Brain microvascular endothelial cell (primary cell): ENCODE data around the gene HACD2.

Source experiments
- DNase-seq: peaks from one replicate; pipeline ENCODE4 v3.0.0-alpha.2; 2020
- H3K27ac ChIP-seq: fragments of 250-450 bp; sonication (Bioruptor Pico); 2 replicates; pipeline ENCODE4 v1.5.1; 2020; ENCODE audit warnings: mild to moderate bottlenecking, moderate library complexity
- H3K27me3 ChIP-seq: fragments of 250-450 bp; sonication (Bioruptor Pico); replicated peaks from 2 replicates; pipeline ENCODE4 v1.5.1; 2020; ENCODE audit warnings: mild to moderate bottlenecking
- H3K36me3 ChIP-seq: fragments of 250-450 bp; sonication (Bioruptor Pico); replicated peaks from 2 replicates; pipeline ENCODE4 v1.5.1; 2020; ENCODE audit warnings: mild to moderate bottlenecking
- H3K4me3 ChIP-seq: 2 replicates; pipeline ENCODE4 v1.5.1; 2011; ENCODE audit warnings: low read depth, mild to moderate bottlenecking, control low read depth, low read length, moderate library complexity
- in situ Hi-C: cut with HindIII; loops from 2 replicates; pipeline ENCODE4 v1.10.0; 2017; ENCODE audit warnings: low sequenced_read_pairs, low pct_ligation_motif_present
- TF ChIP-seq, protein P1 (sequence below): IDR thresholded peaks from 2 replicates; pipeline ENCODE4 v1.5.1; 2011; ENCODE audit warnings: low read depth, mild to moderate bottlenecking, moderate library complexity, low read length, control low read depth, inconsistent platforms; ENCODE audit errors: missing control alignments

HACD2 gene

DNA sequence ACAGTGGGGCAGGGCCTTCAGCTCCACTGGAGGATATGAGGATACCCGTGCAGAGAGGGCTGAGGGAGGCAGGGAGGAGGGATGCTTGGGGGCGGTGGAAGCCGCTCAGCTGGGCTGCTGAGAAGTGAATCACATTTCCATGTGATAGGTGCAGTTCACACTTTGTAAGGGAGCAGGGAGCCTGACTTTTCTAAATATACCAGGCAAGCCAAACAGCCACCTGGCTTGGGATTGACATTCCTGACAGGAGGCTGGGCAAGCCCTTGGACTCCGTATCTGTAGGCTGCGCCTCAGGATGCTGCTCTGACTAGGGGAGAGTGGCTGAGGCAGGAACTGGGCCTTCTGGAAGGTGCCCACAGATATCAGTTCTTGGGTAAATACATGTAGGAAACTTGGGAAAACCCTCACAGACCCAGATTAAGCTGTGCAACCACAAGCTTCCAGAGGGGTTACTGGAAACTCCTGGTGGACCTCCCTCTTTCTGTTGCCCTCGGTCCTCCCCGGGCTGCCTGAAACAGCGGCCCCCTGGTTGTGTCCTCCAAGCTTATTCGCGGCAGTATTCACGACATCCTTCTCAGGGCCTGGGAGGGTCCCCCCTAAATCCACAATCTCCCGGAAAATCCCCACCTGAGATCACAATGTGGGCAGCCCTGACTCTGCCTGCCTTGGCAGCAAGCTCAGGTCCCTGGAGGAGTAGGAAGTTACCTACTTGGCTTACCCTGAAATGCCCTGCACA, 103.0 kb downstream of the HACD2 start:
- DNase-seq = no peak
- in situ Hi-C loops = no loop called here
- Histone ChIP-seq H3K27ac (no peak overlapping the region), H3K27me3 (peaks cover 5% of the 10 kb centered on the region), H3K4me3 (no peak overlapping the region), H3K36me3 (no peaks in the 10 kb centered on the region)
- TF ChIP-seq, protein P1, sequence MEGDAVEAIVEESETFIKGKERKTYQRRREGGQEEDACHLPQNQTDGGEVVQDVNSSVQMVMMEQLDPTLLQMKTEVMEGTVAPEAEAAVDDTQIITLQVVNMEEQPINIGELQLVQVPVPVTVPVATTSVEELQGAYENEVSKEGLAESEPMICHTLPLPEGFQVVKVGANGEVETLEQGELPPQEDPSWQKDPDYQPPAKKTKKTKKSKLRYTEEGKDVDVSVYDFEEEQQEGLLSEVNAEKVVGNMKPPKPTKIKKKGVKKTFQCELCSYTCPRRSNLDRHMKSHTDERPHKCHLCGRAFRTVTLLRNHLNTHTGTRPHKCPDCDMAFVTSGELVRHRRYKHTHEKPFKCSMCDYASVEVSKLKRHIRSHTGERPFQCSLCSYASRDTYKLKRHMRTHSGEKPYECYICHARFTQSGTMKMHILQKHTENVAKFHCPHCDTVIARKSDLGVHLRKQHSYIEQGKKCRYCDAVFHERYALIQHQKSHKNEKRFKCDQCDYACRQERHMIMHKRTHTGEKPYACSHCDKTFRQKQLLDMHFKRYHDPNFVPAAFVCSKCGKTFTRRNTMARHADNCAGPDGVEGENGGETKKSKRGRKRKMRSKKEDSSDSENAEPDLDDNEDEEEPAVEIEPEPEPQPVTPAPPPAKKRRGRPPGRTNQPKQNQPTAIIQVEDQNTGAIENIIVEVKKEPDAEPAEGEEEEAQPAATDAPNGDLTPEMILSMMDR = no peak

DNA sequence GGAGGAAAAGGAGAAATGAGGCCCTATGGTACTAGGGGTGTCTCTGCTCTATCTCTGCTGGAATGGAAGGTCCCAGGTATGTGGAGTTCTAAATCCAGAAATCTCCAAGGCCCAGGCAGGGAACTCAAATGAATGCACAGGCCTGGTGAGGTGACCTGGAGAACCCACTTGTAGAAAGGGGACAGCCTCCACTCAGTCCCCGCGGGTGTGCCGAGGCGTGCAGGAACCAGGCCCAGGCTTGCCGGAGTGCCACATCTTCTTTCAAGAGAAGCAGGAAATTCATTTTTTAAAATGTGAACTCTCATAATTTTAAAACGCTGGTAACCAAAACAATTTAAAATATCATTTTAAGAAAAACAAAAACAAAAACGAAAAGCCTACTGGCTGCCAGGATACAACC, 103.8 kb downstream of the HACD2 start:
- no peak for DNase-seq
- in situ Hi-C loops = no loop called here
- TF ChIP-seq, protein P1 = no peak
- peaks cover 5% of the 10 kb centered on the region for H3K27me3 ChIP-seq
- H3K36me3 ChIP-seq = no peaks in the 10 kb centered on the region
- no peak overlapping the region for H3K27ac ChIP-seq
- no peak overlapping the region for H3K4me3 ChIP-seq

DNA sequence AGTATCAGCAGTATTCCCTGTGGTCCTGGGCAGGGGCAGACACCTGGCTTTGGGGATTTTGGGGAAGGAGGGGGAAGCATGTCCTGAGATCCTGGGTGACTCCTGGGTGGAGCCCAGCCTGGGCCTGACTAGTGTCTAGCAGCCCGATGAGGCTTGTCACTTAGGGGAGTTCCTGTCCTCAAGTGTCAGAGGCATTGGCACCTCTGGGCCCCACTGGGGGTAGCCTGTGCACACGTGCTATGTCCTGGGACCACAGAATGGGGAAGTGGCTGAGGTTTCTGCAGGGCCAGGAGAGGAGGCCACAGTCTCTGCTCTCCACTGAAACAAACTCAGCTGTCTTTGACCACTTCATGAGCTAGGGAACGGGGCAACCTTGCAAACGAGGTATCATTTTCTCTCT, 104.4 kb downstream of the HACD2 start:
- in situ Hi-C loops = no loop called here
- peaks cover 5% of the 10 kb centered on the region for H3K27me3 ChIP-seq
- TF ChIP-seq, protein P1 = no peak

DNA sequence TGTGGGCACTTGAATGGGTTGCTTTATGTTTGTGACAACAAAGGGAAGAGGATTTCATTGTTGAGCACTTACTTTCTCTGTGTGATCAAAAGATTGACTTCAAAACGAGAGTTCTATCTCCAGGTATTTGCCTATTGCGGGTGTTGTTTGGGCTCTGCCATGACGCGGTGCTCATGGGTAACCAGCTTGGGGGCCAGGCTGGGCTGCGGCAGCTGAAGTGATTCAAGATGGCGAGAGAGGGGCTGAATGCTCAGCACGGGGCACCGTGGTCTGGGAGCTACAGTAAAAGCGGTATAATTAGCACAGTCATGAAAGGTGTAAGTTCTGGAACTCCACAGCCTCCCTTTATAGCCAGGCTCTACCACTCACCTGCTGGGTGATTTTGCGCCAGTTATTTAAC, 105.0 kb downstream of the HACD2 start:
- peaks cover 8% of the 10 kb centered on the region for H3K27me3 ChIP-seq
- H3K4me3 ChIP-seq = no peak overlapping the region
- H3K36me3 ChIP-seq = no peaks in the 10 kb centered on the region
- TF ChIP-seq, protein P1 = no peak
- no peak overlapping the region for H3K27ac ChIP-seq
- no peak for DNase-seq
- in situ Hi-C loops = no loop called here

More for the DNA sequence above, 104.4 kb downstream of the HACD2 start:
- H3K4me3 ChIP-seq = no peak overlapping the region
- H3K36me3 ChIP-seq = no peaks in the 10 kb centered on the region
- no peak overlapping the region for H3K27ac ChIP-seq
- DNase-seq = no peak

DNA sequence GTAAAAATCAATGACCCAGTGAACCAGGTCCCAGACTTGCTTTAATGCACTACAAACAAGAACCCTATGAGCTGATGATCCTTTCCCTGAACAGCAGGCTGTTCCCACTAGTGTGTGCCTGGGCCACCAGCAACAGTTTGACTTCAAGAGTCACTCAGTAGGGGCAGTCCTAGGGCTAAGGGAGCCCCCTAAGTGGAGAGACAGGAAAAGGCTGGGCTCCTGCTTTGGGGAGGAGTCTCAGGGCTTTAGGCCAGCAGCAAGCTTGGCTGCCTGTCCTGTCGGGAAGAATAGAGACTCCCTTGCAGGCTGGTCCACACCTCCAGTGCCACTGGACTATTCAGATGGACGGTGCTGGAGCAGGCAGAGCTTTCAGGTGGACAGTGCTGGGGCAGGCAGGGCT, 106.5 kb downstream of the HACD2 start:
- Histone ChIP-seq H3K36me3 (no peaks in the 10 kb centered on the region), H3K27me3 (peaks cover 11% of the 10 kb centered on the region), H3K4me3 (no peak overlapping the region), H3K27ac (no peak overlapping the region)
- in situ Hi-C loops = no loop called here
- TF ChIP-seq, protein P1 = no peak
- no peak for DNase-seq
